ENCODE data around the gene EPHB2.

The EPHB2 gene

DNA sequence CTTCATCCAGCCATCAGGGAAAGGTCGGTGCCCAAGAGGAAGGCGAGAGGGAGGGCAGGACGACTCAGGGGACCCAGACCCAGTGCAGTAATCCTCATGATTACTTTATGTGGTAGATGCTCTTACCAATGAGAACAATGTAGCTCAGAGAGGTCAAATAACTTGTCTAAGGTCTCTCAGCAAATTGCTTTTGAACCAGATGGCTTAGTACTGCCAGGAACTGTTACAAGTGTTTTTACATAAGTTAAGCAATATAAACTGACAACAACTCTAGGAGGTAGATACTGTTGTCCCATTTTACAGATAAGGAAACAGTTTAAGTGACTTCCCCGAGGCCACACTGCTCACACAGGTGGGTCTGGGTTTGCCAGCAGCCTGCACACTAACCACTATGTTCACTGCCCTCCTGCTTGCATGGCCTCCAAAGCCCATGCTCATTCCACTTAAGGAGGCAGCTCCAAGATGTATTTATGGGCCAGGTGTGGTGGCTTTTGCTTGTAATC is 150.3 kb downstream of the EPHB2 start:
- no peak for DNase-seq (ENCODE audit: low read depth)

DNA sequence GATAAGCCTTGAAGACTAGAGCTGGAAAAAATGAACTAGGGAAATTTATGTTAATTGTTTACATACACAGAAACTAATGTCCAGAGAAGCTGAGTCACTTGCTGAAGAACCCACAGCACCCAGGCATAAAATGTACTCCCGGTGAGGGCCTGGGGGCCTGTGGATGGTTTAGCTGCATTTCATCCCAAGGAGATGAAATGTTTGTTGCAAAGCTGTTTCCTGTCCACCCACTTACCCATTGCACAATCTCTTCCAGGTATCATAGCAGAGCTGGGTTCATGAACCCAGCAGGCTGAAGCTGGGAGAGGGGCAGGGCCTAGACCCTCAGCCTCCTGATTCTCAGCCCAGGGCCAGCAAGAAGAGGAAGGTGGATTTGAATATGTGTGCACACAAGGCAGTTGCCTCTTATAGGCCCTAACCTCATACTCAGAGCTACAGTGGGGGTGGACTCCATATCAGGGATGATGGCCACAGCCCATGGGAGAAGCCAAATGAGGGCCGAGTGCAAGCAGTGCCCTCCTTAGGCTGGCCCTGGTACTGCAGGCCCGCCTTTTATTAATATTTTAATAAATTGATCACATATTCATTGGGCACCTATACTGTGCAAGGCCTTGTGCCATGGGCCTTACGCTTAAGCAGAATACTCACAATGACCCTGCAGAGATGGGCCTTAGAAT is 151.3 kb downstream of the EPHB2 start:
- no peak for DNase-seq (ENCODE audit: low read depth)

DNA sequence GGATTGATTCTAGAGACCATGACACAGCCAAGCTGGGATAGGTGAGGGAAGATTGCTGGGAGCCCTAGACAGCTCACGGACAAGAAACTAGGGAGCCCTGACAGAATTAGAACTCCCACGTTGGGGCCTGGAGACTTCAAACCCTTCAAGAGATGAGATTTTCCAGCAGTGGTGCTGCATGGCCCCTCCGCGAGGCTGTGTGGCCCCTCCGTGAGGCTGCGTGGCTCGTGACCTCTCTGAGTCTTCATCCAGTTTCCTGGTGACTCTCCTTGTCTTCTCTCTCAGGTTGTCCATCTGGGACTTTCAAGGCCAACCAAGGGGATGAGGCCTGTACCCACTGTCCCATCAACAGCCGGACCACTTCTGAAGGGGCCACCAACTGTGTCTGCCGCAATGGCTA is 152.1 kb downstream of the EPHB2 start:
- DNase-seq (ENCODE audit: low read depth): no peak

DNA sequence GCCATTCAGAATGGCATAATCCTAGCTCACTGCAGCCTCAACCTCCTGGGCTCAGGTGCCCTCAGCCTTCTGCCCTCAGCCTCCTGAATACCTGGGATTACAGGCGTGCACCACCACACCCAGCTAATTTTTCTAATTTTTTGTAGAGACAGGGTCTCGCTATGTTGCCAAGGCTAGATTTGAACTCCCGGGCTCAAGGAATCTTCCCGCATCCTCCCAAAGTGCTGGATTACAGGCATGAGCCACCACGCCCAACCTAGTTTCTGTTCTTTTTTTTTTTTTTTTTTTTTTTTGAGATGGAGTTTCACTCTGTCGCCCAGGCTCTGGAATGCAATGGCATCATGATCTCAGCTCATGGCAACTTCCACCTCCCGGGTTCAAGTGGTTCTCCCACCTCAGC is 153.1 kb downstream of the EPHB2 start:
- DNase-seq (ENCODE audit: low read depth): no peak

DNA sequence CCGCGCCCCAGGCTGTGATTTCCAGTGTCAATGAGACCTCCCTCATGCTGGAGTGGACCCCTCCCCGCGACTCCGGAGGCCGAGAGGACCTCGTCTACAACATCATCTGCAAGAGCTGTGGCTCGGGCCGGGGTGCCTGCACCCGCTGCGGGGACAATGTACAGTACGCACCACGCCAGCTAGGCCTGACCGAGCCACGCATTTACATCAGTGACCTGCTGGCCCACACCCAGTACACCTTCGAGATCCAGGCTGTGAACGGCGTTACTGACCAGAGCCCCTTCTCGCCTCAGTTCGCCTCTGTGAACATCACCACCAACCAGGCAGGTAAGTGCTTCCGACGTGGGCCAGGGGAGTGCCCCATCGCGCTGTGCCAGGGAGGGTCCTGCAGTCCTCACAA is 154.2 kb downstream of the EPHB2 start:
- DNase-seq (ENCODE audit: low read depth): no peak

DNA sequence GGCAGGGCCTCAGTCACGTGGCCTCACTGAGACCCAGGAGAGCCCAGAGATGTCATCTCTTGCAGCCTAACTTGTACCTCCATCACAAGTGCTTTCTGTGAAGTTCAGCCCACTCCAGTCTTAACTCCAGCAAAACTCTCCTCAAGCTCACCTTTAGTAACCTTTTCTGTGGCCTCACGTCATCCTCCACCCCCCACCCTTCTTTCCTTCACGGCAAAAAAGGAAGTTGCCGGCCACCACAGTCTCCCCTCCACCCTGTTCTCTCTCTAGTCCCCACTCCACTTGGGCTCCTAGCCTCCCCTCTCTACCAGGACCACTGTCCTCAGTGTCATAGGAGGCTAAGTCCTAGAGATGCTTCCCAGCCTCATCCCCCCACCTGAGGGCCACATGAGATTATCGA is 155.1 kb downstream of the EPHB2 start:
- DNase-seq (ENCODE audit: low read depth): no peak

DNA sequence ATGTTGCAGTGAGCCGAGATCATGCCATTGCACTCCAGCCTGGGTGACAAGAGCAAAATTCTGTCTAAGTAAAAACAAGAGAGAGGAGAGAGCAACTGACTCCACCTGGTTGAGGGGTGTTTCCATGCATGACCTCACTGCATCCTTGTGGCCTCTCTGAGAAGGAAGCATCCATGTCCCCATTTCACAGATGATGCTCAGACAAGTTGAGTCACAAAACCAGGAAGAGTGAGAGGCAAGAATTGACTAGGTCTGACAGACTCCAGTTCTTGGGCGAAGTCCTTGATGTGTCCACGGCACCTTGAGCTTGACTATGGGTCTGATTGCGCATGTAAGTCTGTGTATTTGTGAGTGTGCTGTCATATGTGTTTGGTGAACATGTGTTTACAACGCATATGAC is 156.2 kb downstream of the EPHB2 start:
- DNase-seq (ENCODE audit: low read depth): no peak

DNA sequence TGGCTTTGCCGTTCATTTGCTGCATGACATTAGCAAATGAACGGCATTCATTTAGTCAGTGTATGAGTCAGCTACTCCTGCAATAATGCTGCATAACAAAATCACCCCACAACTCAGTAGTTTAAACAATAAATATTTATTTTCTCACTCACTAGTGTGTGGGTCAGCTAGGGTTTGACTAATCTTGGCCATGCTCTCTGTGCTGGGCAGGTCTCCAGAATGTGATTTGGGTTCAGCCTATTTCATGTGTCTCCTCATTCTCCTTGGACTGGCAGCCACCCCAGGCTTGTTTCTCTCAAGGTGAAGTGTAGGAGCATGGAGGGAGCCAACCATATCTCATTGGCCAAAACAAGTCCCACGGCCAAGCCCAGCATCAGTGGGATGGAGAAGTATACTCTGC is 157.7 kb downstream of the EPHB2 start:
- DNase-seq (ENCODE audit: low read depth): no peak

DNA sequence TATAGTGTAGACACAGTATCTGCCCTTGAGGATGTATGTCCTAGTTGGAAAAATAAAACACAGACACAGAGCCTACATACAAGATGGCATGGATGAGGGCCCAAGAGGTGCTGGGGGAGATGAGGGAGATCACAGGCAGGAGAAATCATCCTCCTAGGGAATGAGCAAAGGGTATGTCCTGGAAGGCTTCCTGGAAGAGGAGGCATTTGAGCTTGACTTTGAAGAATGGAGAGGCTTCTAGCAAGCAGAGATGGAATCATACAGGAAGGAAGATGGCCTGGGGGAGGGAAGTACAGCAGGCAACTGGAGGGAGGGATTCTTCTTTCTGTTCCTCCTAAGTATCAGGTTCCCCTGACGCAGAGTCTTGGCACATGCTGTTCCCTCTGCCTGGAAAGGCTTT is 158.7 kb downstream of the EPHB2 start:
- no peak for DNase-seq (ENCODE audit: low read depth)

DNA sequence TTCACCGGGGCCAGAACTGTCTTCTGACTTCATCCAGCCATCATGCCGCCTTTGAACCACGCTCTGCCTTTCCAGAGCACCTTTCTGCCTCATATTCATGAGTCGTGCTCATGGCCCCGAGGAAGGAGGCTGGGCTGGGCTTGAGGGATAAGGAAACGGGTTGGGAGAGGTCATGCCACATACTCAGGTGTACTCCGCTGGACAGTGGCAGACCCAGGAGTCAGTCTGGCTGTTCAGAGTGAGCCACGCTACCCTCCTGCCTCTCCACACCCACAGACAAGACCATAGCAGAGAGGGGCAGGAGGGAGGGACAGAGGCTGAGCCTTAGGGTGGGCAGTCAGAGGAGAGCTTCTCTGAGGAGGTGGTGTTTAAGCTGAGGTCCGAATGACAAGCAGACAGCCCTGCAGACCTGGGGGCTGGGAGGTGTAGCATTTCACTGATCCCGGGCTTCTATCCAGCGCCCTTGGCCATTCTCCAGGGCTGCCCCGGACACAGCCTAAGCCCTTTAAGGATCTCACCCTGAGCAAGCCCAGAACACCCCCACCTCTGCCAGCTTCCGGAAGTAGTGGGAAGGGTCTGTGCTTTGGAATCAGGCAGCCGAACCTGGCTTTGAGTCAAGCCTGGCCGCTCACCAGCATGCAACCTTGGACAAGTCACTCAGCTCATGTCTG is 159.7 kb downstream of the EPHB2 start:
- no peak for DNase-seq (ENCODE audit: low read depth)

DNA sequence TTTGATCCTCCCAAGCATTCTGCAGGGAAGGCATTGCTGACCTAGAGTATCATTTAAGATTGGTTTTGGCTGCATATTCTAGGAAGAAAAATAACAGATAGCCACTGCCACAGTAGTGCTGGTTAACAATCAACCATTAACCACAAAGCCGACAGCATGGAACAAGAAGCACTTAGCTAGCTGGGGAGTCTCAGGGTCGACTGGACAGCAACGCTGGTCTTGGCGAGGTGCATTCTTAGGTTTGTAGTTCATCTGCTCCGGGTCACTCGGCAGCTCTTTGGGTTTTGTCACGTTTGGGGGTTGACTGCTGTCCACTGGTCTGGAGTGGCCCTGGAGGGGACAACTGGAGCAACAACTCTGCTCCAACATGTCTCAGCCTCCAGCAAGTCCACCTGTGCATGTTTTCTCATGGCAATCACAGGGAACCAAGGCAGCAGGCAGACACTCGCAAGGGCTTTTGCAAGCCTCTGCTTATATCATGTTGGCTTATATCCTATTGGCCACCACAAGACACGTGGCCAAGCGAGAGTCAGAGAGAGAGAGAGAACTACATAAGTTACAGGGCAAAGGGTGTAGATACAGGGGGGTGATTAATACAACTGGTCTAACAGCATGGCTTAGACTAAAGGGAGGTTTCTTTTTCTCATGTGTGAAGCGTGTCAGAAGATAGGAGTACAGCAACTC is 162.5 kb downstream of the EPHB2 start:
- no peak for DNase-seq (ENCODE audit: low read depth)

DNA sequence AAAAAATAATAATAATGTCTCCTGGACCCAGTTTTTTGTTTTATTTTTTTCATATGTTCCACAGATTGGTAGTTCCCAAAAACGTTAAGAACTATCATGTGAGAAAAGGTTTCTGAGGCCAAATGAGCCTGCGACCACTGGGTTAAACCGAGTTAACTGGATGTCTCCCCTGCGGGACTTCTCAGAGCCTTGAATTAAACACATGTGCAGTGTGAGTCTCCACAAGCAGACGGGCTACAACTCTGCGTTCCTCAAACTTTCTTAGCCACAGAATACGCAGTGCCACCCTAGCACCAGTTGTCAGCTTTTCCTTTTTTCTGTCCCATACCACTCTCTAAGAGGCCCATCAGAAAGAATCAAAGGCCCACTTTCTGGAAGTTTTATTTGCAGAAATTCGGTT is 164.1 kb downstream of the EPHB2 start:
- no peak for DNase-seq (ENCODE audit: low read depth)

DNA sequence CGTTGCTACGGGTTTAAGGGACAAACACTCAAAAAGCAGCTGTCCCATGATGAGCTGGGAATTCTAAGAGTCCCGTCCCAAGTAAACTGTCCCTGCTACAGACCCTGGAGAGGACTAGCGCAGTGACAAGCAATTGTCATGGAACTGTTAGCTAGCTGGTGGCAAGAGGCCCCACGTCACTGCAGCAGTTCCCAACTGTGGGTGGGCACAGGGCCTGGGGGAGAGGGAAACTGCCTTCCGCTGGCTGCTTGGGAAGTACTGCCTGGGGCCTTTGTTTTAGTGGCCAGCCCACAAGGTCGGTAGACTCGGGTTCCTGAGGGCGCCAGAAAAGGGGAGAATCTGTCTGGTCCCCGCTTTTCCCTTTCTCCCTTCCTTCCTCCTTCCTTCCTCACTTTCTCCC is 164.6 kb downstream of the EPHB2 start:
- DNase-seq (ENCODE audit: low read depth): no peak

DNA sequence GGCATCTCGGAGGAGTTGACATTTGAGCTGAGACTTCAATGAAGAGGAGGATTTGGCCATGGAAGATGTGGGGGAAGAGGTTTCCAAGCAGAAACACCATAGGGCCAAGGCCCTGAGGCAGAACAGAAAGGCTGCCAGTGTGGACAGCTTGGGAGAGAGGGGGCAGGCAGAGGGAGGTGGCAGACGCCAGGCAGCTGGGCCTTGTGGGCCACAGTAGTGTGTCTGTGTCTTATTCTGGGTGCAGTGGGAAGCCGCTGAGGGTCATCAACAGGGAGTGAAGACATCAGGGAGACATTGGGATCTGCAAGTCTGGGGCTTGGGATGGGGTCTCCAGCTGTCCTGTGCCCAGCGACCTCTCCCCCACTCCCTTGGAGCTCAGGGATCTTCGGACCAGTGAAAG is 165.2 kb downstream of the EPHB2 start:
- no peak for DNase-seq (ENCODE audit: low read depth)

DNA sequence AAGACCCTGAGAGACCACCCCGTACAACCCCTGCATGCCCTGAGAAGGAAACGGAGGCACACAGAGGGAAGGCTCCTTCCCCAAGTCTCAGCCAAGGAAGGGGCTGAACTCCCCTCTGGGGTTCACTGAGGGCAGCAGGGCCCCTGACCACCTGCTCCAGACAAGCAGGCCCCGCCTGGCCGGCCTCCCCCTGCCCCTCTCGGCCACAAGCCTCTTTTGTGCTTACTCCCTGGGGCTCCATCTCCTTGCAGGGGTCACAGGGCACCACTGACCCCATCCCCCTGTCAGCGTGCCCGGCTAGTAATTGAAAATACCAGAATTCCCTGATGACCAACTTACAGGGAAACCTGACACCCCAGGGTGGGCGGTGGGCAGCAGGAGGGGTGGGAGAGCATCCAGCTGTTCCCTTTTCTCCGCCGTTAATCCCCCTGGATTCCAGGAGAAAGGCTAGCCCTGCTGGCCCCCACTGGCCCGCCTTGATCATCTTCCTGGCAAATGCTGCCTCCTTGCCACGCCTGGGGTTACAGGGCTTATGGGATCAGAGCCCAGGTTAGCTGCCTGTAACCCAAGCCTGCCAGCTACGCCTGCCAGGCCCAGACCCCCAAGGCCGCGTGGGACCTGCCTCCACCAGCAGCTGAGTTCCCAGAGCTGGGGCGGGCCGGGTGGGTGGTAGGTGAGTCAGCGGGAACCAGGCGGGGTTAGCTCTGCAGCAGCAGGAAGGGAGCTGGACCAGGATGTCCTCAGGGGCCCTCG is 165.9 kb downstream of the EPHB2 start:
- DNase-seq (ENCODE audit: low read depth): no peak

DNA sequence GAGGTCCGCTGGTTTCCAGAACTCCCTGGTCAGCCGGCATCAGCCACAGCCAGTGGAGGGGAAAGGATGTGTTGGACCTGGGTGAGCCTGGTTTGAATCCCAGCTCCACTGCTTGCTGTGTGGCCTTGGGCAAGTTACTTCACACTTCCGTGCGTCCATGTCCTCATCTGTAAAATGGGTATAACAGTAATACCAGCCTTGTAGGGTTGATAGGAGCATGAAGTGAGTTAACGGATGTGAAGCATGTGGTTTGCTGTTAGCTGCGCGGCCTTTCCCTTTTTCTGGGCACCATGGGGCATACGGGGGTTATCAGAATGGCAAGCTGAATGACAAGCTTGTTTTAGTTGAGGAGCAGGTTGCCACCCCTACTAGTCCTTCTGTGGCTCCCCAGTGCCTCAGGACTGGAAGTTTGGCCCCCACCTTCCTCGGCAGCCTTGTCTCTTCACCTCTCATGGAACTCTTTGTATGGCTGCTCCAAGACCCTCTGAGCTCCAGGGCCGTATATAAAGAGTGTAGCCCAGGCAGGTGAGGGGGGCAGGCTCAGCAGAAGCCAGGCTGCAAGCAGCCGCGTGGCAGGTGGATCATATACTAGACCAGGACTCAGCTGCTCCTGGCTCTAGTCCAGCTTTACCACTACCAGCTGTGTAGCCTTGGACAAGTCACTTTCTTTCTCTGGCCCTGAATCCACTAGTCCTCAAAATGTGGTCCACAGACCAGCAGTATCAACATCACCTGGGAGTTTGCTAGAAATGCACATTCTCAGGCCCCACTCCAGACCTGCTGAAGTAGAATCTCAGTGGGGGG is 166.7 kb downstream of the EPHB2 start:
- no peak for DNase-seq (ENCODE audit: low read depth)

DNA sequence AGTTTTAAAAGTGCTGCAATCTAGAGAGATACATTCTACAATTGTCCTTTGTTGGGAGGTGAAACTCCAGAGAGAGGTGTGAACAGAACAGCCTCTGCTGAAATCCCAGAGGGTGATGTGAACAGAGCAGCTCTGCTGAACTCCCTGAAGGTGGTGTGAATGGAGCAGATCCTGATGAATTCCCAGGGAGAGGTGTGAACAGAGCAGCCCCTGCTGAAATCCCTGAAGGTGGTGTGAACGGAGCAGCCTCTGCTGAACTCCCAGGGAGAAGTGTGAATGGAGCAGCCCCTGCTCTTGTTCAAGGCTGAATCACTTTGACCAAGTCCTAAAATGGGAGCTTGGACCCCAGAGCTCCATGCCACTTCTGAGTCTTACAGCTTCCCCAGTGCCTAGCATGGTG is 167.3 kb downstream of the EPHB2 start:
- DNase-seq (ENCODE audit: low read depth): no peak

DNA sequence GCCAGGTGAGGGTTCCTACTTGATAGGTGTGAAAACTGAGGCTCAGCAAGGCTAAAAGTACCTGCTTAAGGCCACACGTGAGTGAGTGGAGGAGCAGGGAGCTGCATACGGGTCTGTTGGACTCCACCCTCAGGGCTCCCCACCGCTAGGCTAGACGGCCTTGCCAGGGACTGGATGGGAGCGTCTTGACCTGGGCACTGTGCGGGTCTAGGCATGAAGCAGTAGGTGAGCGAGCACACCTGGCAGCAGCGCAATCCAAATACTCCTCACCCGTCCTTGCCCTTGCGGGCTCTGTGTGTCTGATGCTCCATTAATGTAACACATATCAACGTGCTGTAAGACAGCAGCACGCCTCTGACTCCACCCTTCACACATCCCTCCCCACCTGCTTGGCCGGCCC is 168.0 kb downstream of the EPHB2 start:
- no peak for DNase-seq (ENCODE audit: low read depth)

DNA sequence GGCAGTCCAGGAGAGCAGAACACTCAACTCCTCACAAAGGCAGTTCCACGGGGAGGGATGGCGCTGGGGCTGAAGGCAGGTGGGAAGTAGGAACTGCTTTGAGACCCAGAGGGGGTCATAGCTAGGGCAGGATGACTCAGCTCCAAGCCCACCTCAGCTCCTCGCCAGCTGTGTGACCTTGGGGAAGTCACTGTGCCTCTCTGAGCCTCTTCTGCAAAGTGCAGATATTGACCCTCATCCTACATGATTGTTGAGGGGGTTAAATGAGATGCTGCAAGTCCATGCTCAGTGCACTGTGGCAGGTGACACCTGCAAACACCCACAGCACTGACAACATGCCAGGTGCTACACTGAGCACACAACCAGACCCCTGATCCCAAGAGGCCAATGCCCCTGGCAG is 168.8 kb downstream of the EPHB2 start:
- DNase-seq (ENCODE audit: low read depth): no peak

DNA sequence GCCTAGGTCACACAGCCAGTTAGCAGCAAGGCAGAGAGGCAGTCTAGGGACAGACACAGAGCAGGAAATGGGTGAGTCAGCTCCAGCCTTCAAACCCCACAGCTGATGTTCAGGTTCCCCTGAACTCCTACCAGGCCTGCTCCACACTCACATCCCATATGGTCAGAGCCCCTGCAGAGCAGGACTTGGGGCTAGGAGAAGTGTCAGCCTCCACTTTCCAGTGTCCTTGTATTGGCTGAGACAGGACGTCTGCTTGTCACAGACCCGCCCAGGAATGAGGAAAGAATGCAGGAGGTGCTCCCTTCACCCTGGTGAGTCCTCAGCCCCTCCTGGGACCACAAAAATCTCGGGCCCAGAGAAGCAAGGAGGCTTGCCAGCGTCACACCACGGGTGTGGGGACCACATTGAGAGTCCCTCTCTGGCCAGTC is 169.5 kb downstream of the EPHB2 start:
- DNase-seq (ENCODE audit: low read depth): no peak

DNA sequence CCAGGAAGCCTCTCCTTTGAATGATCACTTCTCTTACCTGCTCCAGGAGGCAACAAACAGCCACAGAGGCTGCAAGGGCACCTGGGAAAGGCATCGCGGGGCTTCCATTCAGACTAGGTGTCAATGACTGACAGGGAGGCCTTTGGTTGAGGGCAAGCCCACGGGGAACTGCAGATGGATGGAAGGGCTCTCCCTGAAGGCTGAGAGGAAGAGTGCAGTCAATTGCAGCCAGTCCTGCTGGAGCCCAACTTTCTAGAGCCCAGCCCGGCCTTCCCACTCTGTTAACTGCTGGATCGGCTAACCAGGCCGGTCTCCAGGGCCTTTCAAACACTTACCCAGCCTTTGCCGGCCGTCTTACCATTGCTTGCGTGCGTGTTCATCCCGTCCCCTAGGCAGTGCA is 172.8 kb downstream of the EPHB2 start:
- DNase-seq (ENCODE audit: low read depth): no peak
